K562 (cell line): Measurements from ENCODE around the gene MYO1E. TPM values are rescaled to one million over a fixed set of nuclear protein-coding genes. Genes with fewer than 3 reads are reported as not detected.

Source experiments
- ATAC-seq: fragments of 200-7000 bp; cut with Tn5 transposase; 3 replicates; pipeline ENCODE4 v1.9.1; 2020; ENCODE audit warnings: moderate library complexity
- BruUV-seq: library from RNA; stranded (reverse); fragments of 400-500 nt; replicated peaks from 2 replicates; lab custom pipeline; 2021; lab: Mats Ljungman, UMichigan
- CTCF ChIA-PET: fragments of 300-600 bp; formaldehyde crosslinking; extraction: SDS; loops from one replicate; lab custom pipeline; 2021; ENCODE audit warnings: low intra/inter-chr PET ratio; lab: Yijun Ruan, JAX
- POLR2A ChIA-PET: fragments of 300-600, 350-650 bp; sonication (Branson Sonifier 250); formaldehyde crosslinking; extraction: SDS; loops from one replicate; lab custom pipeline; 2021; ENCODE audit warnings: antibody characterized with exemption, inconsistent platforms; lab: Yijun Ruan, JAX
- DNase-seq, 4 experiments: peaks; one replicate each; pipeline versions ENCODE4 v3.0.0 to v3.0.0-alpha.2; 2011 to 2018; ENCODE audit warnings: low spot score in 3 of 4, mixed read lengths in 3 of 4; ENCODE audit errors: extremely low read depth in 1 of 4
- FAIRE-seq: peaks from 2 replicates; lab custom pipeline; 2011; peaks lifted over from hg19 to GRCh38; lab: Jason Lieb, UNC
- H2AFZ ChIP-seq: 2 replicates; pipeline ENCODE4 v1.6.0; 2011; ENCODE audit warnings: low read depth, low read length, control low read depth, inconsistent platforms
- H3K27ac ChIP-seq: fragments of 200-600 bp; 3 replicates; pipeline ENCODE4 v1.8.0; 2011; ENCODE audit warnings: low read depth, mild to moderate bottlenecking, control low read depth, inconsistent platforms, low read length, moderate library complexity, mixed read lengths; ENCODE audit errors: extremely low read depth
- H3K27me3 ChIP-seq, 2 experiments: fragments of 300-600 bp in 1 of 2; 2 replicates in 1 of 2; 3 replicates in 1 of 2; pipeline versions ENCODE4 v1.6.0 to v1.8.0; 2011; ENCODE audit warnings: inconsistent platforms in 2 of 2, low read length in 2 of 2, mild to moderate bottlenecking in 1 of 2, mixed read lengths in 1 of 2, moderate library complexity in 1 of 2; ENCODE audit not compliant: control insufficient read depth in 2 of 2, insufficient read depth in 2 of 2
- H3K36me3 ChIP-seq: fragments of 300-600 bp; 3 replicates; pipeline ENCODE4 v1.8.0; 2011; ENCODE audit warnings: mild to moderate bottlenecking, low read length, inconsistent platforms; ENCODE audit not compliant: control insufficient read depth, insufficient read depth
- H3K4me1 ChIP-seq, 2 experiments: fragments of 200-600 bp in 1 of 2; replicated peaks in 1 of 2; 2 replicates in 1 of 2; 3 replicates in 1 of 2; pipeline versions ENCODE4 v1.5.1 to v1.8.0; 2011; ENCODE audit warnings: inconsistent platforms in 2 of 2, low read length in 2 of 2, mild to moderate bottlenecking in 1 of 2, mixed read lengths in 1 of 2, moderate library complexity in 1 of 2; ENCODE audit not compliant: control insufficient read depth in 2 of 2, insufficient read depth in 2 of 2
- H3K4me2 ChIP-seq: 2 replicates; pipeline ENCODE4 v1.6.1; 2011; ENCODE audit warnings: low read length, control low read depth, inconsistent platforms, mixed read lengths; ENCODE audit not compliant: insufficient read depth
- H3K4me3 ChIP-seq: fragments of 200-600 bp; sonication (generic), shearing (Covaris generic); 2 replicates; pipeline ENCODE4 v1.5.1; 2016; ENCODE audit warnings: control low read depth, inconsistent platforms
- H3K79me2 ChIP-seq: fragments of 200-600 bp; 3 replicates; pipeline ENCODE4 v1.8.0; 2011; ENCODE audit warnings: low read length, inconsistent platforms; ENCODE audit not compliant: control insufficient read depth, insufficient read depth
- H3K9ac ChIP-seq, 2 experiments: 2 replicates each; pipeline versions ENCODE4 v1.6.0 to v1.6.1; 2011; ENCODE audit warnings: low read depth in 2 of 2, low read length in 2 of 2, control low read depth in 1 of 2, inconsistent platforms in 1 of 2, mild to moderate bottlenecking in 1 of 2, mixed read lengths in 1 of 2; ENCODE audit not compliant: insufficient read depth in 1 of 2
- H3K9me1 ChIP-seq: one replicate; pipeline ENCODE4 v1.6.0; 2011; ENCODE audit warnings: inconsistent platforms, mild to moderate bottlenecking, low read length, moderate library complexity; ENCODE audit not compliant: control insufficient read depth, insufficient read depth
- H3K9me3 ChIP-seq: replicated peaks from 2 replicates; pipeline ENCODE4 v1.5.1; 2011; ENCODE audit warnings: low read depth, low read length, inconsistent platforms; ENCODE audit not compliant: control insufficient read depth, insufficient read depth
- H4K20me1 ChIP-seq: replicated peaks from 2 replicates; pipeline ENCODE4 v1.6.1; 2011; ENCODE audit warnings: low read length, inconsistent platforms, mixed read lengths; ENCODE audit not compliant: control insufficient read depth, insufficient read depth
- CBX5 ChIP-seq: IDR thresholded peaks from 2 replicates; pipeline ENCODE4 v1.6.1; 2014; ENCODE audit warnings: low read depth, borderline replicate concordance
- CCAR2 ChIP-seq: fragments of 200-400 bp; formaldehyde crosslinking; IDR thresholded peaks from 2 replicates; pipeline ENCODE4 v1.6.1; 2017; ENCODE audit warnings: mild to moderate bottlenecking, low read depth, low read length
- GMEB1 ChIP-seq: fragments of 250-450 bp; sonication (Bioruptor Pico); IDR thresholded peaks from 2 replicates; pipeline ENCODE4 v1.4.0; 2020; ENCODE audit warnings: mild to moderate bottlenecking
- GTF2E2 ChIP-seq: fragments of 200-800 bp; sonication (Bioruptor generic); IDR thresholded peaks from 2 replicates; pipeline ENCODE4 v1.6.1; 2016; ENCODE audit warnings: missing genetic modification characterization, missing compliant biosample characterization
- KDM5B ChIP-seq: fragments of 200-600 bp; sonication (generic); IDR thresholded peaks from 2 replicates; pipeline ENCODE4 v1.6.1; 2012; ENCODE audit warnings: low read depth, mild to moderate bottlenecking, moderate library complexity, low read length, control low read depth, inconsistent platforms; ENCODE audit not compliant: insufficient replicate concordance
- NR2C2 ChIP-seq, 2 experiments: fragments of 200-800 bp in 1 of 2; sonication (Bioruptor generic) in 1 of 2; sonication (generic) in 1 of 2; formaldehyde crosslinking in 1 of 2; IDR thresholded peaks; 2 replicates each; pipeline versions ENCODE4 v1.6.1 to v1.8.0; 2016 to 2022; ENCODE audit warnings: mild to moderate bottlenecking in 1 of 2, missing compliant biosample characterization in 1 of 2, missing genetic modification characterization in 1 of 2, missing genetic modification reagents in 1 of 2
- STAG1 ChIP-seq: sonication (generic); formaldehyde crosslinking; IDR thresholded peaks from 2 replicates; pipeline ENCODE4 v1.5.0; 2020; ENCODE audit warnings: missing genetic modification reagents, borderline replicate concordance
- TAF9B ChIP-seq: fragments of 450-650 bp; IDR thresholded peaks from 2 replicates; pipeline ENCODE4 v1.6.1; 2018; ENCODE audit warnings: mild to moderate bottlenecking; ENCODE audit not compliant: partially characterized antibody
- ZKSCAN8 ChIP-seq: fragments of 200-800 bp; sonication (Bioruptor generic); IDR thresholded peaks from 2 replicates; pipeline ENCODE4 v1.6.1; 2016; ENCODE audit warnings: missing genetic modification characterization, missing compliant biosample characterization
- WGBS: fragments of 100-300 bp; shearing (Covaris generic); methylation state at CpG from one replicate; pipeline ENCODE4 v1.1.6; 2016; ENCODE audit warnings: low coverage, mixed read lengths; ENCODE audit not compliant: insufficient coverage; ENCODE audit errors: missing lambda C conversion rate; 5-methylcytosine and 5-hydroxymethylcytosine counted together
- in situ Hi-C: fragments of 300-500 bp; cut with MboI; formaldehyde crosslinking; loops from 4 replicates; pipeline ENCODE4 v1.15.0; 2018; ENCODE audit warnings: inconsistent platforms, mixed read lengths
- intact Hi-C: fragments of 100-400 bp; cut with micrococcal nuclease; formaldehyde crosslinking; loops from 2 replicates; pipeline ENCODE4 v1.14.2; 2022
- polyA plus RNA-seq, 8 experiments: library from polyadenylated mRNA; depleted of rRNA in 4 of 8; stranded (reverse) in 5 of 8; unstranded in 3 of 8; fragments of >200 nt; fragmentation: Nextera tagmentation in 2 of 8; fragmentation: Illumina TruSeq in 1 of 8; extraction: Ambion mirVana in 2 of 8; extraction: Trizol in 1 of 8; gene quantifications; 2 replicates each; pipeline versions ENCODE4 v1.2.1 to v1.2.3, GENCODE V29; 2011 to 2014; ENCODE audit warnings: inconsistent platforms in 1 of 8, missing spikeins in 1 of 8
- total RNA-seq, 7 experiments: library from RNA; depleted of rRNA in 6 of 7; stranded (reverse); fragments of >200 nt in 6 of 7; fragmentation: Illumina TruSeq in 2 of 7; extraction: Trizol in 2 of 7; gene quantifications; 2 replicates each; pipeline versions ENCODE4 v1.2.1 to v1.2.3, GENCODE V29; 2011 to 2021; ENCODE audit warnings: low replicate concordance in 1 of 7
- TF ChIP-seq, protein P1 (sequence below): fragments of 150-350 bp; IDR thresholded peaks from 2 replicates; pipeline ENCODE4 v1.6.1; 2014; ENCODE audit warnings: low read depth, mild to moderate bottlenecking, low read length, borderline replicate concordance

The MYO1E gene
- total and polyA plus RNA-seq, 9 of the 15 experiments (the other 6 are each of a cell fraction or from before 2014, with no cell fraction given), result under 0.01 to 0.44 (median 0.01) TPM; not detected in 6

DNA sequence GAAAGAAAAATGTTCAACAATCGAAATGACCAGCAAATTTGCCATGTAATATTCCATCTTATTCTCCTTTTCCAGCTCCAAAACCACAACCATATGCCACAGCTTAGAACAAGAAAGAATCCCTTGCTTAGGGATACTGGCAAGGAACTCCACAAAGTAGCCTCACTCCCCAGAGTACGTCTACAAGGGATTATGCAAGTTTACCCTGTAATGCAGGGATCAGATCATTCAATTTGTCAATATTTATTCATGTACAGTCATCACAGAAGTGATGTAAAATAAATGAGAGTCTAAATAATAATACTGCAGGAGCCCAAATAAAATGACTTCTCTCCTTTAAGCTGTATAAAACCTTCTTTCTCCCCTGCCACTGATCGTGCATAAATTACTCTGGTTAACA is 23.5 kb upstream of the MYO1E start:
- WGBS, result 0% methylated on average over 3 of the region's 3 CpGs
- Histone ChIP-seq H3K27me3 (peaks cover 9 to 36% of the 10 kb centered on the region in 2 experiments; a peak in 4 of 5 replicates), H3K36me3 (no peaks in the 10 kb centered on the region), H2AFZ (no peak overlapping the region), H3K9ac (no peak overlapping the region), H3K9me1 (no peaks in the 10 kb centered on the region), H3K9me3 (no peaks in the 10 kb centered on the region), H3K4me3 (no peak overlapping the region), H4K20me1 (no peaks in the 10 kb centered on the region), H3K4me1 (no peaks in the 10 kb centered on the region), H3K79me2 (no peaks in the 10 kb centered on the region), H3K4me2 (no peak overlapping the region), H3K27ac (no peak overlapping the region)
- intact Hi-C loops, result no loop called here
- in situ Hi-C loops, result no loop called here
- DNase-seq (no peak), FAIRE-seq (no peak), ATAC-seq (no peak)
- BruUV-seq, result no TSS peak
- ChIA-PET POLR2A (no interaction called here), CTCF (no interaction called here)
- no peak for TF ChIP-seq NR2C2 (CRISPR knock-in tag; IDR thresholded peaks at IDR 0.05)
- no peak for TF ChIP-seq NR2C2 (tag; IDR thresholded peaks at IDR 0.05)
- TF ChIP-seq STAG1 (CRISPR knock-in tag), result no peak
- no peak for TF ChIP-seq CCAR2

DNA sequence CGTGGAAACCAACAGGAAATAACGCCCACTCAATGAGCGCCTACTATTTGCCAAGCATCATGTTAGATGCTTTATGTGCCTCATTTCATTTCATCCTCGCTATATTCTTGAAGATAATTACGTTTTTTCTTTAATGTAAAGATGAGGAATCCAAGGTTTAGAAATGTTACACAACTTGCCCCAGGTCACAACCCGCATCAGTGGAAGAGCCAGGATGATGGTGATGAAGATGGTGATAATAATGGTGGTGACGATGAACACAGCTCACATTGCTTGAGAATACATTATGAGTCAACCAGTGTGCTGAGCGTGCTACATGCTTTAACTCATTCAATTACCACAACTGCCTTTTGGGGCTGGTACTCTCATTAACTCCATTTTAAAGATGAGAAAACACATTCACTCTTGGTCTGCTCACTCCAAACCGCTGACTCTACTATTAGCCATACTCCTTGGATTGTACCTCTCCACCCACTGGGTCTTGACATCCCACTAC is 21.5 kb upstream of the MYO1E start:
- Histone ChIP-seq H3K4me1 (no peaks in the 10 kb centered on the region), H3K79me2 (no peaks in the 10 kb centered on the region), H3K9ac (no peak overlapping the region), H3K4me3 (no peak overlapping the region), H3K27me3 (peaks cover 2 to 27% of the 10 kb centered on the region in 2 experiments; a peak in 3 of 5 replicates), H3K36me3 (no peaks in the 10 kb centered on the region), H3K9me3 (no peaks in the 10 kb centered on the region), H4K20me1 (no peaks in the 10 kb centered on the region), H2AFZ (no peak overlapping the region), H3K9me1 (no peaks in the 10 kb centered on the region), H3K4me2 (no peak overlapping the region), H3K27ac (no peak overlapping the region)
- WGBS, result 2% methylated on average over 9 of the region's 9 CpGs
- DNase-seq (no peak), ATAC-seq (no peak), FAIRE-seq (no peak)
- in situ Hi-C loops (no loop called here), intact Hi-C loops (no loop called here)
- ChIA-PET CTCF (no interaction called here), POLR2A (no interaction called here)
- BruUV-seq, result no TSS peak
- no peak for TF ChIP-seq GMEB1 (CRISPR knock-in tag)
- no peak for TF ChIP-seq ZKSCAN8
- no peak for TF ChIP-seq TAF9B
- no peak for TF ChIP-seq CBX5
- TF ChIP-seq, protein P1, sequence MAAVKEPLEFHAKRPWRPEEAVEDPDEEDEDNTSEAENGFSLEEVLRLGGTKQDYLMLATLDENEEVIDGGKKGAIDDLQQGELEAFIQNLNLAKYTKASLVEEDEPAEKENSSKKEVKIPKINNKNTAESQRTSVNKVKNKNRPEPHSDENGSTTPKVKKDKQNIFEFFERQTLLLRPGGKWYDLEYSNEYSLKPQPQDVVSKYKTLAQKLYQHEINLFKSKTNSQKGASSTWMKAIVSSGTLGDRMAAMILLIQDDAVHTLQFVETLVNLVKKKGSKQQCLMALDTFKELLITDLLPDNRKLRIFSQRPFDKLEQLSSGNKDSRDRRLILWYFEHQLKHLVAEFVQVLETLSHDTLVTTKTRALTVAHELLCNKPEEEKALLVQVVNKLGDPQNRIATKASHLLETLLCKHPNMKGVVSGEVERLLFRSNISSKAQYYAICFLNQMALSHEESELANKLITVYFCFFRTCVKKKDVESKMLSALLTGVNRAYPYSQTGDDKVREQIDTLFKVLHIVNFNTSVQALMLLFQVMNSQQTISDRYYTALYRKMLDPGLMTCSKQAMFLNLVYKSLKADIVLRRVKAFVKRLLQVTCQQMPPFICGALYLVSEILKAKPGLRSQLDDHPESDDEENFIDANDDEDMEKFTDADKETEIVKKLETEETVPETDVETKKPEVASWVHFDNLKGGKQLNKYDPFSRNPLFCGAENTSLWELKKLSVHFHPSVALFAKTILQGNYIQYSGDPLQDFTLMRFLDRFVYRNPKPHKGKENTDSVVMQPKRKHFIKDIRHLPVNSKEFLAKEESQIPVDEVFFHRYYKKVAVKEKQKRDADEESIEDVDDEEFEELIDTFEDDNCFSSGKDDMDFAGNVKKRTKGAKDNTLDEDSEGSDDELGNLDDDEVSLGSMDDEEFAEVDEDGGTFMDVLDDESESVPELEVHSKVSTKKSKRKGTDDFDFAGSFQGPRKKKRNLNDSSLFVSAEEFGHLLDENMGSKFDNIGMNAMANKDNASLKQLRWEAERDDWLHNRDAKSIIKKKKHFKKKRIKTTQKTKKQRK, result no peak
- TF ChIP-seq KDM5B, result no peak
- no peak for TF ChIP-seq GTF2E2
